Measurements from ENCODE around the gene C5AR1. TPM values are rescaled to one million over a fixed set of nuclear protein-coding genes. Genes with fewer than 3 reads are reported as not detected.
"Not testable (repeated sequence)": the region's sequence is repeated elsewhere in the genome, so short reads cannot be mapped to it uniquely, and the experiment has no call there.

The C5AR1 gene
- total RNA-seq, result 10 to 100 TPM; 20.3 to 87.3 (median 45.1) TPM

GRCh38 chr19:47309608-47310007, at the start of gene C5AR1:
Gene C5AR1, plus strand, starts transcription at chr19:47309861. Its CDS starts 35 bp downstream, at chr19:47309896.
- Histone ChIP-seq H3K9me3 (no peaks in the 10 kb centered on the region), H3K27me3 (no peaks in the 10 kb centered on the region), H3K4me3 (peak within 1 kb of the TSS in 3 of 4 donors; percentile 30 to 47 (median 36)), H3K27ac (peak within 1 kb of the TSS; percentile 68 to 92 (median 82)), H3K4me1 (peaks cover 3 to 12% (median 10%) of the 10 kb centered on the region in 4 donors), H3K36me3 (no peaks in the 10 kb centered on the region)
- ATAC-seq (ENCODE audit: low FRiP score in 2 of 2) (peak; percentile 55 to 82), DNase-seq (peak in 1 of 2 donors; percentile 74)
- TF ChIP-seq POLR2A (IDR thresholded peaks at IDR 0.05), result peak in 3 of 4 donors; percentile 33 to 84 (median 42)
- peak; percentile 74 for TF ChIP-seq POLR2AphosphoS5 (IDR thresholded peaks at IDR 0.05)
- TF ChIP-seq EP300 (IDR thresholded peaks at IDR 0.05), result no peak
- peak in 1 of 6 experiments; percentile 24 for TF ChIP-seq CTCF (IDR thresholded peaks at IDR 0.05)
- 28 to 38% methylated on average over 12 of the region's 12 CpGs for WGBS, 2 donors

GRCh38 chr19:47260476-47260875, 49.2 kb upstream of the C5AR1 start:
- no peak for ATAC-seq (ENCODE audit: low FRiP score in 2 of 2)
- no peaks in the 10 kb centered on the region for H3K9me3 ChIP-seq
- DNase-seq, result peak in 1 of 2 donors; percentile 86
- no peak for TF ChIP-seq POLR2AphosphoS5 (IDR thresholded peaks at IDR 0.05)
- TF ChIP-seq CTCF (IDR thresholded peaks at IDR 0.05), result no peak
- TF ChIP-seq POLR2A (IDR thresholded peaks at IDR 0.05), result no peak
- no peak for TF ChIP-seq EP300 (IDR thresholded peaks at IDR 0.05)
- H3K4me1 ChIP-seq, result peaks cover 21 to 39% (median 24%) of the 10 kb centered on the region in 4 donors
- H3K27me3 ChIP-seq, result no peaks in the 10 kb centered on the region
- peaks cover 20 to 71% (median 61%) of the 10 kb centered on the region in 4 donors for H3K36me3 ChIP-seq
- WGBS, 2 donors, result 94 to 98% methylated on average over 16 to 17 of the region's 17 CpGs
- H3K4me3 ChIP-seq, result no peak overlapping the region
- H3K27ac ChIP-seq, result no peak overlapping the region

GRCh38 chr19:47261946-47262793, 47.5 kb upstream of the C5AR1 start:
- WGBS, 2 donors, result 76 to 85% methylated on average over 14 of the region's 14 CpGs
- DNase-seq, result not testable (repeated sequence)

GRCh38 chr19:47264629-47265028, 45.0 kb upstream of the C5AR1 start:
- Histone ChIP-seq H3K27me3 (no peaks in the 10 kb centered on the region), H3K36me3 (peaks cover 23 to 94% (median 79%) of the 10 kb centered on the region in 4 donors), H3K4me1 (peaks cover 0 to 10% (median 0%) of the 10 kb centered on the region in 4 donors), H3K27ac (no peak overlapping the region), H3K4me3 (no peak overlapping the region), H3K9me3 (no peaks in the 10 kb centered on the region)
- WGBS, 2 donors, result 94 to 97% methylated on average over 19 to 30 of the region's 30 CpGs
- ATAC-seq (ENCODE audit: low FRiP score in 2 of 2), result no peak
- peak in 1 of 2 donors; percentile 86 for DNase-seq
- no peak for TF ChIP-seq POLR2A (IDR thresholded peaks at IDR 0.05)
- TF ChIP-seq EP300 (IDR thresholded peaks at IDR 0.05), result no peak
- TF ChIP-seq CTCF (IDR thresholded peaks at IDR 0.05), result no peak
- TF ChIP-seq POLR2AphosphoS5 (IDR thresholded peaks at IDR 0.05), result no peak

More at GRCh38 chr19:47261946-47262793, 47.5 kb upstream of the C5AR1 start:
- Histone ChIP-seq H3K4me1 (peaks cover 15 to 32% (median 17%) of the 10 kb centered on the region in 4 donors), H3K36me3 (peaks cover 21 to 87% (median 77%) of the 10 kb centered on the region in 4 donors)
- not testable (repeated sequence) for ATAC-seq (ENCODE audit: low FRiP score in 2 of 2); H3K27ac ChIP-seq; H3K4me3 ChIP-seq; H3K27me3 ChIP-seq; H3K9me3 ChIP-seq

- H3K27ac ChIP-seq, result peak overlapping the region in 1 of 4 donors; percentile 27
- TF ChIP-seq EP300 (IDR thresholded peaks at IDR 0.05) (no peak), POLR2AphosphoS5 (IDR thresholded peaks at IDR 0.05) (no peak), CTCF (IDR thresholded peaks at IDR 0.05) (no peak), POLR2A (IDR thresholded peaks at IDR 0.05) (no peak)
- no peak overlapping the region for H3K4me3 ChIP-seq
- no peak for ATAC-seq (ENCODE audit: low FRiP score in 2 of 2)
- 90% methylated on average over 21 of the region's 21 CpGs for WGBS, 2 donors
- H3K36me3 ChIP-seq, result peaks cover 25 to 94% (median 77%) of the 10 kb centered on the region in 4 donors
- peak in 1 of 2 donors; percentile 80 for DNase-seq
- H3K27me3 ChIP-seq, result no peaks in the 10 kb centered on the region
- H3K9me3 ChIP-seq, result no peaks in the 10 kb centered on the region
- no peaks in the 10 kb centered on the region for H3K4me1 ChIP-seq
These were observed 43.2 kb upstream of the C5AR1 start for GRCh38 chr19:47266401-47266941.

Measured in upper lobe of left lung (tissue), 6 donors.